CD14-positive monocyte (primary cell): ENCODE data around the gene ZNF318. TPM values are rescaled to one million over a fixed set of nuclear protein-coding genes. Genes with fewer than 3 reads are reported as not detected.

Source experiments
- DNase-seq, 3 donors: peaks; one replicate each; pipeline ENCODE4 v3.0.0-alpha.2; 2011 to 2022
- H2AFZ ChIP-seq: 2 replicates; pipeline ENCODE4 v1.6.0; 2012; ENCODE audit warnings: mild to moderate bottlenecking, low read depth, low read length, inconsistent platforms; ENCODE audit not compliant: insufficient read depth, poor library complexity, severe bottlenecking
- H3K27ac ChIP-seq, 2 donors: 1 replicate in 1 of 2; 2 replicates in 1 of 2; pipeline ENCODE4 v1.5.1; 2012 to 2013; ENCODE audit warnings: low read length in 2 of 2, control low read depth in 1 of 2, inconsistent platforms in 1 of 2, low read depth in 1 of 2, mild to moderate bottlenecking in 1 of 2
- H3K27me3 ChIP-seq, 2 donors: one replicate each; pipeline versions ENCODE4 v1.6.0 to v1.6.1; 2011 to 2013; ENCODE audit warnings: low read length in 2 of 2; ENCODE audit not compliant: control insufficient read depth in 2 of 2, insufficient read depth in 2 of 2
- H3K36me3 ChIP-seq, 2 donors: replicated peaks in 1 of 2; 1 replicate in 1 of 2; 2 replicates in 1 of 2; pipeline versions ENCODE4 v1.5.1 to v1.6.1; 2012 to 2013; ENCODE audit warnings: low read length in 2 of 2, control low read depth in 1 of 2, inconsistent platforms in 1 of 2, mild to moderate bottlenecking in 1 of 2; ENCODE audit not compliant: insufficient read depth in 2 of 2, control insufficient read depth in 1 of 2
- H3K4me1 ChIP-seq, 2 donors: 1 replicate in 1 of 2; 2 replicates in 1 of 2; pipeline versions ENCODE4 v1.5.1 to v1.6.1; 2012 to 2013; ENCODE audit warnings: low read length in 2 of 2, control low read depth in 1 of 2, inconsistent platforms in 1 of 2, mild to moderate bottlenecking in 1 of 2, moderate library complexity in 1 of 2; ENCODE audit not compliant: insufficient read depth in 2 of 2, control insufficient read depth in 1 of 2
- H3K4me2 ChIP-seq: replicated peaks from 2 replicates; pipeline ENCODE3; 2012; ENCODE audit warnings: low read length, moderate library complexity, mild to moderate bottlenecking; ENCODE audit not compliant: poor library complexity, severe bottlenecking; ENCODE audit errors: extremely low read depth
- H3K4me3 ChIP-seq, 3 experiments: fragments of 200-600 bp in 1 of 3; sonication (generic) in 1 of 3; replicated peaks in 1 of 3; 1 replicate in 2 of 3; 2 replicates in 1 of 3; pipeline ENCODE4 v1.5.1; 2011 to 2013; ENCODE audit warnings: low read length in 3 of 3, mild to moderate bottlenecking in 3 of 3, control low read depth in 2 of 3, low read depth in 2 of 3, inconsistent platforms in 1 of 3, moderate library complexity in 1 of 3
- H3K79me2 ChIP-seq: 2 replicates; pipeline ENCODE4 v1.6.0; 2012; ENCODE audit warnings: mild to moderate bottlenecking, control low read depth, inconsistent platforms, low read length, moderate library complexity; ENCODE audit not compliant: insufficient read depth
- H3K9ac ChIP-seq: 2 replicates; pipeline ENCODE4 v1.6.0; 2017; ENCODE audit warnings: low read length, mild to moderate bottlenecking; ENCODE audit not compliant: insufficient read depth, poor library complexity, severe bottlenecking
- H3K9me3 ChIP-seq, 2 donors: replicated peaks in 1 of 2; 1 replicate in 1 of 2; 2 replicates in 1 of 2; pipeline versions ENCODE4 v1.5.1 to v1.6.1; 2012 to 2013; ENCODE audit warnings: low read length in 2 of 2, control low read depth in 1 of 2; ENCODE audit not compliant: control insufficient read depth in 1 of 2, insufficient read depth in 1 of 2
- H4K20me1 ChIP-seq: 2 replicates; pipeline ENCODE4 v1.6.0; 2012; ENCODE audit warnings: mild to moderate bottlenecking, low read length, control low read depth, moderate library complexity; ENCODE audit not compliant: insufficient read depth
- H3K27ac Mint-ChIP-seq, 7 donors: one replicate each; pipeline ENCODE4 v1.8.0; 2020; ENCODE audit warnings: mild to moderate bottlenecking in 7 of 7, mixed read lengths in 7 of 7, moderate library complexity in 6 of 7, inconsistent platforms in 2 of 7
- H3K27me3 Mint-ChIP-seq, 3 donors: one replicate each; pipeline ENCODE4 v1.8.0; 2021 to 2022; ENCODE audit warnings: low read depth in 3 of 3, mild to moderate bottlenecking in 3 of 3, mixed read lengths in 3 of 3, moderate library complexity in 3 of 3, inconsistent platforms in 1 of 3
- H3K36me3 Mint-ChIP-seq, 2 donors: one replicate each; pipeline ENCODE4 v1.8.0; 2020; ENCODE audit warnings: mixed read lengths in 2 of 2, inconsistent platforms in 1 of 2, mild to moderate bottlenecking in 1 of 2
- H3K4me1 Mint-ChIP-seq: one replicate; pipeline ENCODE4 v1.8.0; 2020; ENCODE audit warnings: mild to moderate bottlenecking, mixed read lengths
- H3K4me3 Mint-ChIP-seq, 2 donors: one replicate each; pipeline ENCODE4 v1.8.0; 2020; ENCODE audit warnings: mild to moderate bottlenecking in 2 of 2, mixed read lengths in 2 of 2, moderate library complexity in 1 of 2
- H3K9me3 Mint-ChIP-seq, 7 donors: one replicate each; pipeline ENCODE4 v1.8.0; 2020 to 2022; ENCODE audit warnings: mixed read lengths in 7 of 7, mild to moderate bottlenecking in 6 of 7, moderate library complexity in 6 of 7, inconsistent platforms in 2 of 7
- WGBS: methylation state at CpG from one replicate; pipeline ENCODE4 v1.1.5; 2013; ENCODE audit warnings: missing lambda C conversion rate; ENCODE audit not compliant: insufficient coverage; 5-methylcytosine and 5-hydroxymethylcytosine counted together
- intact Hi-C, 2 donors: fragments of 100-400 bp; cut with micrococcal nuclease; formaldehyde crosslinking; loops; one replicate each; pipeline versions ENCODE4 v1.15.0 to v1.15.1; 2023
- polyA plus RNA-seq, 3 donors: library from polyadenylated mRNA; depleted of rRNA in 1 of 3; unstranded in 2 of 3; stranded (reverse) in 1 of 3; fragments of 300-500 nt in 2 of 3; fragments of >200 nt in 1 of 3; fragmentation: Illumina TruSeq in 2 of 3; gene quantifications; 1 replicate in 2 of 3; 2 replicates in 1 of 3; pipeline ENCODE4 v1.2.3, GENCODE V29; 2012 to 2021
- TF ChIP-seq, protein P1 (sequence below): fragments of 200-600 bp; IDR thresholded peaks from one replicate; pipeline ENCODE4 v1.8.0; 2022; ENCODE audit warnings: antibody characterized with exemption, mild to moderate bottlenecking

The ZNF318 gene
- polyA plus RNA-seq, 3 donors, result 3.2 to 19.4 (median 3.6) TPM

GRCh38 chr6:43310624-43311023 is 58.8 kb downstream of the ZNF318 start:
- DNase-seq, result peak; percentile 29 to 64 (median 62)
- no peaks in the 10 kb centered on the region for H3K36me3 ChIP-seq
- no peak overlapping the region for H3K4me3 ChIP-seq
- H3K27me3 ChIP-seq, result no peaks in the 10 kb centered on the region
- peaks cover 70 to 76% of the 10 kb centered on the region in 2 donors for H3K4me1 ChIP-seq
- no peaks in the 10 kb centered on the region for H3K79me2 ChIP-seq
- peak overlapping the region; percentile 39 for H3K4me2 ChIP-seq
- no peak overlapping the region for H2AFZ ChIP-seq
- Mint-ChIP-seq H3K4me1 (peaks cover 76% of the 10 kb centered on the region), H3K27ac (peak overlapping the region in 4 of 7 donors; percentile 53 to 79 (median 74)), H3K36me3 (peaks cover 0 to 4% of the 10 kb centered on the region in 2 donors), H3K9me3 (peaks cover 0 to 3% (median 0%) of the 10 kb centered on the region in 7 donors), H3K27me3 (peaks cover 0 to 2% (median 0%) of the 10 kb centered on the region in 3 donors), H3K4me3 (no peak overlapping the region)
- intact Hi-C loops, result no loop called here
- H3K9me3 ChIP-seq, result no peaks in the 10 kb centered on the region
- no peaks in the 10 kb centered on the region for H4K20me1 ChIP-seq
- no peak overlapping the region for H3K9ac ChIP-seq
- TF ChIP-seq, protein P1, sequence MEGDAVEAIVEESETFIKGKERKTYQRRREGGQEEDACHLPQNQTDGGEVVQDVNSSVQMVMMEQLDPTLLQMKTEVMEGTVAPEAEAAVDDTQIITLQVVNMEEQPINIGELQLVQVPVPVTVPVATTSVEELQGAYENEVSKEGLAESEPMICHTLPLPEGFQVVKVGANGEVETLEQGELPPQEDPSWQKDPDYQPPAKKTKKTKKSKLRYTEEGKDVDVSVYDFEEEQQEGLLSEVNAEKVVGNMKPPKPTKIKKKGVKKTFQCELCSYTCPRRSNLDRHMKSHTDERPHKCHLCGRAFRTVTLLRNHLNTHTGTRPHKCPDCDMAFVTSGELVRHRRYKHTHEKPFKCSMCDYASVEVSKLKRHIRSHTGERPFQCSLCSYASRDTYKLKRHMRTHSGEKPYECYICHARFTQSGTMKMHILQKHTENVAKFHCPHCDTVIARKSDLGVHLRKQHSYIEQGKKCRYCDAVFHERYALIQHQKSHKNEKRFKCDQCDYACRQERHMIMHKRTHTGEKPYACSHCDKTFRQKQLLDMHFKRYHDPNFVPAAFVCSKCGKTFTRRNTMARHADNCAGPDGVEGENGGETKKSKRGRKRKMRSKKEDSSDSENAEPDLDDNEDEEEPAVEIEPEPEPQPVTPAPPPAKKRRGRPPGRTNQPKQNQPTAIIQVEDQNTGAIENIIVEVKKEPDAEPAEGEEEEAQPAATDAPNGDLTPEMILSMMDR, result no peak
- no peak overlapping the region for H3K27ac ChIP-seq

DNA sequence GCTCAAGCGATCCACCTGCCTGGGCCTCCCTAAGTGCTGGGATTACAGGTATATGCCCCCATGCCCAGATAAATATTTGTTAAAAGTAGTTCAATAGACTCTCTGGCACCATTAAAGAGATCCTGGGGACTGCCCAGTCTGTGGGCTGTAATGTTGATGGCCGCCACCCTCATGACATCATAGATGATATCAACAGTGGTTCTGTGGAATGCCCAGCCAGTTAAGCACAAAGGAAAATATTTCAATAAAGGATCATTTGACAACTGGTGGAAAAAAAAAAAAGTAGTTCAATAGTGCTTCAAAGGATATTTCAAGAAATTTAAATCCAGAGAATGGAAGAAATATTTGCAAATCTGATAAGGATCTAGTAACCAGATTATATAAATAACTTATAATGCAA is 59.3 kb downstream of the ZNF318 start:
- Histone ChIP-seq H3K9ac (no peak overlapping the region), H3K4me1 (peaks cover 70 to 76% of the 10 kb centered on the region in 2 donors), H3K9me3 (no peaks in the 10 kb centered on the region), H2AFZ (no peak overlapping the region), H4K20me1 (no peaks in the 10 kb centered on the region), H3K4me2 (peak overlapping the region; percentile 39), H3K79me2 (no peaks in the 10 kb centered on the region), H3K4me3 (no peak overlapping the region), H3K27ac (no peak overlapping the region), H3K27me3 (no peaks in the 10 kb centered on the region), H3K36me3 (no peaks in the 10 kb centered on the region)
- no CpG with 5 or more reads among the region's 2 CpGs for WGBS
- Mint-ChIP-seq H3K9me3 (peaks cover 0 to 3% (median 0%) of the 10 kb centered on the region in 7 donors), H3K4me3 (no peak overlapping the region), H3K27ac (peak overlapping the region in 4 of 7 donors; percentile 39 to 69 (median 52)), H3K27me3 (peaks cover 0 to 2% (median 0%) of the 10 kb centered on the region in 3 donors), H3K36me3 (peaks cover 0 to under 1% of the 10 kb centered on the region in 2 donors), H3K4me1 (peaks cover 72% of the 10 kb centered on the region)
- intact Hi-C loops, result no loop called here
- TF ChIP-seq, protein P1, result no peak
- no peak for DNase-seq
